Activated naive CD4-positive, alpha-beta T cell treated with Interleukin-2 at 50 U/mL for 16 hours (primary cell): Measurements from ENCODE around the gene CYP2A7.
"Not testable (repeated sequence)": the region's sequence is repeated elsewhere in the genome, so short reads cannot be mapped to it uniquely, and the experiment has no call there.

Experiments
- DNase-seq: peaks from one replicate; pipeline ENCODE4 v3.0.0-alpha.2; 2020

CYP2A7 gene

DNA sequence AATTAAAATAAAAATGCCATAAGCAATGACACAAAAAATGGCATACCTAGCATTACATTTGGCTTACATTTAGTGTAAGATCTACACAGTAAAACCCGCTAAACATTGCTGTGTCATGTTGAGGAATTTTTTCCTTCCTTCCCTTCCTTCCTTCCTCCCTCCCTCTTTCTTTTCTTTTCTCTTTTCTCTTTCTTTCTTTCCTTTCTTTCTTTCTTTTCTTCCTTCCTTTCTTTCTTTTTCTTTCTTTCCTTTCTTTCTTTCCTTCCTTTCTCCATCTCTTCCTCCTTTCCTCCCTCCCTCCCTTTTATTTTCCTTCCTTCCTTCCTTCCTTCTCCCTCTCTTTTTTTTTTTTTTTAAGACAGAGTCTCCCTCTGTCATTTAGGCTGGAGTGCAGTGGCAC is 43.6 kb downstream of the CYP2A7 start:
- not testable (repeated sequence) for DNase-seq

DNA sequence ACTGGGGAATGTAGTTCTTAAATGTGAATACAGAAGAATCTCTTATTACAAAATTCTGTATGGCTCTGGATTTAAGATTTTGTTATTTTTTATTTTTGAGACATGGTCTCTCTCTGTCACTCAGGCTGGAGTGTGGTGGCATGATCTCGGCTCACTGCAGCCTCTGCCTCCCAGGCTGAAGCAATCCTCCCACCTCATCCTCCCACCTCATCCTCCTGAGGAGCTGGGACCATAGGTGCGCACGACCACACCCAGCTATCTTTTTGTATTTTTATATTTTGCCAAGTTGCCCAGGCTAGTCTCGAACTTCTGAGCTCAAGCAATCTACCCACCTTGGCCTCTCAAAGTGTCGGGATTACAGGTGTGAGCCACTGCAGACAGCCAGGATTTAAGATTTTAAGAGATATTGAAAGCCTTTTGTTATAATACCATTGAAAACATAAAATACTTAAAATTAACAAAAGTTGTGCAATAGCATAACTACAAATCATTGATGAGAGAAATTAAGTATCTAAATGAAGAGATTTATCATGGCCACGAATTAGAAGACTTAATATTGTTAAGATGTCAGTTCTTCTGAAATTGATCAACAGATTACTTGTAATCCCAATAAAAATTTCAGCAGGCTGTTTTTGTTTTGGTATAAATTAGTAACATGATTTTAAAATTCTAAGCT is 45.1 kb downstream of the CYP2A7 start:
- DNase-seq: no peak

DNA sequence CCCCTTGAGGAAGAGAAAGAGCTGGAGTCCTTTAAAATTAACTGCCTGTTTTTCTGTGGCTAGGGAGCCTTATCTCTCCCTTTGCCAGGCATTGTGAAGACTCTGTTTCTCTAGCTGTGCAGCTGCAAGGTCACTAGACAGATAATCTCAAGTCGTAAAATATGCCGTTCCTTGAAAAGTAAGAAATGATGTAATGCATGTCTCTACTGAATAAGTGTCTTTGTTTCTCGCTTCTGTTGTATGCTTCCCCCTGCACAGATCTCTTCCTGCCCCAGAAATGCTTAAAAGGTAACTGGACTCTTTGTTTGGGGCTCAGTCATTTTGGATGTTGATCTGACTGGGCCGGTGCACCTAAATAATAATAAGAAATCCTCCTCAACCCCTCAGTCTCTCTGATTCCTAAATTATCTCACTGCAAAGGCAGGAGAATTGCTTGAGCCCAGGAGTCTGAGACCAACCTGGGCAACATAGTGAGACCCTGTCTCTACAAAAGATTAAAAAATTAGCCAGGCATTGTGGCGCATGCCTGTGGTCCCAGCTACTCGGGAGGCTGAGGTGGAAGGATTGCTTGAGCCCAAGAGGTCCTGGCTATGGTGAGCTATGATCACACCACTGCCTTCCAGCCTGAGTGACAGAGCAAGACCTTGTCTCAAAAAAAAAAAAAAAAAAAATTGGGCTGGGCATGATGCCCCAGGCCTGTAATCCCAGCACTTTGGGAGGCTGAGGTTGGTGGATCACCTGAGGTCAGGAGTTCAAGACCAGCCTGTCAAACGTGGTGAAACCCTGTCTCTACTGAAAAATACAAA is 48.1 kb downstream of the CYP2A7 start:
- not testable (repeated sequence) for DNase-seq

DNA sequence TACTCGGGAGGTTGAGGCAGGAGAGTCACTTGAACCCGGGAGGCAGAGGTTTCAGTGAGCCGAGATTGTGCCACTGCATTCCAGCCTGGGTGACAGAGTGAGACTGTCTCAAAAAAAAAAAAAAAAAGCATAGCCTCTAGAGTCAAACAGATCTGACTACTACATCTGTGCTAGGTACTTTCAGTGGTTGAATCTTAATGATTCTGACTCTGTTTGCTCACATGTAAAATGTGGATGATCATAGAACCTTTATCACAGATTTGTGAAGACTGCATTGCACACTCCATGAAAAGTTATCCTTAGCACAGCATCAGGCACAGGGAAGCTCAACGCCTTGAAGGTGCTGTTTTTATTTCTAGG is 49.6 kb downstream of the CYP2A7 start:
- not testable (repeated sequence) for DNase-seq

DNA sequence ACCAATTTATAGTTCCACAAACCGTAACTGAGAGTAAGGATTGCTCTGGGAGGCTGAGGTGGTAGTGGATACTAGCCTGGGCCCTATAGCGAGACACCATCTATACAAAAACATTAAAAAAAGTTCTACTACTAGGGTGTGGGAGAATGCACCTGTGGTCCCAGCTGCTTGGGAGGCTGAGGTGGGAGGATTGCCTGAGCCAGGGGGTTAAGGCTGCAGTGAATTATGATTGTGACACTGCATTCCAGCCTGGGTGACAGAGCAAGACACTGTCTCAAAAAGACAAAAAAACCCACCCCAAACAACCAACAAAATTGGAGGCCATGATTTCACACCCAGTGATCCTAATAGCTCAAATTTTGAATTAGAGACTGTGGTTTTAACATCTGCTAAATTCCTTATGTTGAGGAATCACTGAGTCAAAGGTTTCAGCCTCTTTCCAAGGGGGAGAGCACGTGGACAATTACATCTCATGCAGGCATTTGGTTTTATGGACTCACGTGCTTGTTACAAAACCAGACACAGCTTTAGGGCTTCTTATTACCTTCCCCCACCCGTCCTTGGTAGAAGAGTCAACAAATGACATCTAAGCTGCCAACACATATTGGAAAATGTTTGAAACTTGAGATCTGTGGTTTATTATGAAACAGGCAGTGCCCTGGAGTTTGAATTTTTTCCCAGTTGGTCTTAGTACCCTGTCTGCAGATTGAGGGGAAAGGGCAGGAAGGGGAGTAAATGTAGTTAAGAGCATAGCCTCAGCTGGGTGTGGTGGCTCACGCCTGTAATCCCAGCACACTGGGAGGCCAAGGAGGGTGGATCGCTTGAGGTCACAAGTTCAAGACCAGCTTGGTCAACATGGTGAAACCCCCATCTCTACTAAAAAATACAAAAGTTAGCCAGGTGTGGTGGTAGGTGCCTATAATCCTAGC is 50.3 kb downstream of the CYP2A7 start:
- DNase-seq: no peak

DNA sequence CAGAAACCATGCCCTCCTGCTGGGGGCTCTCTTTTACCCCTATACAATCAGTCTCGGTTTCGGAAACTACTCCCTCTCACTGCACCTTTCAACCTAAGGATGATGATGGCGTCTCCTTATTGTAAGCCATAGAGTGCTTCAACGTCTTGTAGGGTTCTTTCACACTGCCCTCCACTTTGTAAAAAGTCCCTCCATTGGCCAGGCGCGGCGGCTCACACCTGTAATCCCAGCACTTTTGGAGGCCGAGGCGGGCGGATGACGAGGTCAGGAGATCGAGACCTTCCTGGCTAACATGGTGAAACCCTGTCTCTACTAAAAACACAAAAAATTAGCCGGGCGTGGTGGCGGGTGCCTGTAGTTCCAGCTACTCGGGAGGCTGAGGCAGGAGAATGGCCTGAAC is 51.3 kb downstream of the CYP2A7 start:
- not testable (repeated sequence) for DNase-seq

DNA sequence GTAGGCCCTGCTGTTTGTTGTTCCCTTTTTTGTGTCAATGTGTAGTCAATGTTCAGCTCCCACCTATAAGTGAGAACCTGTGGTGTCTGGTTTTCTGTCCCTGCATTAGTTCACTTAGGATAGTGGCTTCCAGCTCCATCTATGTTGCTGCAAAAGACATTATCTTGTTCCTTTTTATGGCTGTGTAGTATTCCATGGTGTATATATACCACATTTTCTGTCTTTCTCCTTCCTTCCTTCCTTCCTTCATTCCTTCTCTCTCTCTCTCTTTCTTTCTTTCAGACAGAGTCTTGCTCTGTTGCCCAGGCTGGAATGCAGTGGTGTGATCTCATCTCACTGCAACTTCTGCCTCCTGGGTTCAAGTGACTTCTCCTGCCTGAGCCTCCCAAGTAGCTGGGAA is 52.8 kb downstream of the CYP2A7 start:
- no peak for DNase-seq

DNA sequence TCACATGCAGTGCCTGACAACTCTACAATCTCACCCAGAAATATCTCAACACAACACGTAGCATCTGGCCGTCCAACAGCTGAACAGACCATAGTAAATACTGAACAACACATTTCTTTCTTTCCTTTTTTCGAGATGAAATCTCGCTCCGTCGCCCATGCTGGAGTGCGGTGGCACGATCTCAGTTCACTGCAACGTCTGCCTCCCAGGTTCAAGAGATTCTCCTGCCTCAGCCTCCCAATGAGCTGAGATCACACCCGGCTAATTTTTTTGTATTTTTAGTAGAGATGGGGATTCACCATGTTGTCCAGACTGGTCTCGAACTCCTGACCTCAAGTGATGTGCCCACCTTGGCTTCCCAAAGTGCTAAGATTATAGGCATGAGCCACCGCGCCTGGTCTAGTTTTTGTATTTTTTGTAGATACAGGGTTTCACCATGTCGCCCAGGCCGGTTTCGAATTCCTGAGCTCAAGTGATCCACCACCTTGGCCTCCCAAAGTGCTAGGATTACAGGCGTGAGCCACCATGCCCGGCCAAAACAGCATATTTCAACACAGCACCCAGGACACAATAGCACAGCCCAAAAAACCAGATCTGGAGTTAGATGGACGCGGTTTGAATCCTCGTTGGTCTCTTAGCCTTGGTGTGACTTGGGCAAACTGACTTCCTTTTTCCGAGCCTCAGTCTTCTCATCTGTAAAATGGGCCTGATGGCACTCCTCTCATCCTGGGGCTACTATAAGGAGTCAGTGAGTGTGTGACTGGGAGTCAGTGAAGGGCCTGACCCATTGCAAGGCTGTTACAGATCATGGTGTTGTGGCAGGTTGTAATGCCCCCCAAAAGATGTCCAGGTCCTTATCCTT is 54.4 kb downstream of the CYP2A7 start:
- no peak for DNase-seq

DNA sequence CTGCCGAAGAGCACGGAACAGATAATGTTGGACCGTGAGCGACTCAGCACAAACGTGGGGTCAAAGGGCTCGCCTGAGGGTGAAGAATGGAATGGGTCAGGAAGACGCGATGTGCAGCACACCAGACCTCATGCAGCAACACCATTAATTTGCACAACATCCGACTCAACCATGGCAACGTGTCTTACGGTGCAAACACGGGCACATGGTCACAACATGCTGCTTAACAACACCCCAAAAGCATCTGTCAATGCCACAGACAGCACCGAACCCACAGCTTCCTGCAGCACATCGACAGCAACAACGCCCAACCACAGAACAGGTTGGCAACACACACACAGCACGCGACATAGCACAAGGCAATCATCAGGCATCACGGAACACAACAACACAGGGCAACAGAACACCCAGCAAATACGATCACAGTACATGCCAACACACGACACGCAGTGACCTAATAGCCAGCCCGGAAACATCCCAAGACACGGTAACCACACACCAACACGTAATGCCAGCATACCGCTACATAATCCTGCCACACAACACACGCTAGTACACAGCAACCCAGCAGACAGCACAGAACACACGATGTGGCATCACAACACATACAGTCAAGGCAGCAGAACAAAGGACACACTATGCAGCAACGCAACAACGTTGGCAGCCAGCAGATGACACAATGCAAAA is 55.2 kb downstream of the CYP2A7 start:
- DNase-seq: peak; percentile 38

DNA sequence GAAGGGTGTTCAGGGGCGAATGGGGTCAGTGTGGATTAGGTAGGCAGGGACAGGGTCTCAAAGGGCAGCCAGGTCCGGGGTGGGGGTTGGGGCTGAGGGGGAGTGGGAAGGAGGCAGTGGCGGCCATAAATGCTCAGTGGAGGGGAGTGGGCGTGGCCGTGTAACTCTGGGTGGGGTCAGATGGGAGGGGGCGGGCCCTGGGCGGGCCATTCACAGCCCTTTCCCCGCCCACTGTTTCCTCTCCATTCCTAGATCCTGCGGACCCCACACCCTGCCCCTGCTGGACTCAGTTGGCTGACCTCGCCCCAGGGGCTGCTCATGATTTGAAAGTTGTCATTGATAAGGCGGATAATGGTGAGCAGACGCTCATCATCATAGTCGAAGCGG is 55.7 kb downstream of the CYP2A7 start:
- DNase-seq: not testable (repeated sequence)

DNA sequence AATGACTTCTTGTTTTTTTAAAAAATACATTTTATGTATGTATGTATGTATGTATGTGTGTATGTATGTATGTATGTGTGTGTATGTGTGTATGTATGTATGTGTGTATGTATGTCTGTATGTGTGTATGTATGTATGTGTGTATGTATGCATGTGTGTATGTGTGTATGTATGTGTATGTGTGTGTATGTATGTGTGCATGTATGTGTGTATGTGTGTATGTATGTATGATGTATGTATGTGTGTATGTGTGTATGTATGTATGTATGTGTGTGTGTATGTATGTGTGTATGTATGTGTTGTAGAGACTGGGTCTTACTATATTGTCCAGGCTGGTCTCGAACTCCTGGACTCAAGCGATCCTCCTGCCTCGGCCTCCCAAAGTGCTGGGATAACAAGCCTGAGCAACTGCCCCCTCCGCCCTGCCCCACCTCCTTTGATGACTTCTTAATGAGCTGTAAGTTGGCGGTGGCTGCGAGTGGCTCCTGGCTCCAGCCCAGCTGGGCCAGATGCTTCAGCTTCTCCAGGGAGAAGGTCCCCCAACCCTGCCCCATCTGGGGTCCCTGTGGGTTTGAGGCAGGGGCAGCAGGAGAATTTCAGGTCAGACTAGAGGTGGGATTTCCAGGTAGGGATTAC is 56.5 kb downstream of the CYP2A7 start:
- not testable (repeated sequence) for DNase-seq
